GM21723 (cell line): ENCODE data around the gene MRPL50.

Source experiments
- ATAC-seq: cut with Tn5 transposase; IDR thresholded peaks from one replicate; pipeline ENCODE4 v1.9.1; 2021; ENCODE audit warnings: mild to moderate bottlenecking, moderate library complexity; ENCODE audit not compliant: unreplicated experiment

Gene MRPL50

GRCh38 chr9:101341958-101342357 lies 56.5 kb downstream of the MRPL50 start:
- ATAC-seq: no peak
